Gastrocnemius medialis (tissue), 4 donors: ENCODE measurements around the gene NPEPL1.
"Not testable (repeated sequence)": the region's sequence is repeated elsewhere in the genome, so short reads cannot be mapped to it uniquely, and the experiment has no call there.

Source experiments
- CTCF ChIP-seq, 5 experiments: fragments of 450-650 bp in 3 of 5; fragments of 200-600 bp in 2 of 5; sonication (generic) in 2 of 5; IDR thresholded peaks in 4 of 5; conservative IDR thresholded peaks in 1 of 5; 1 replicate in 4 of 5; 2 replicates in 1 of 5; pipeline ENCODE4 v1.5.1; 2016 to 2019; ENCODE audit warnings: antibody characterized with exemption in 5 of 5, mild to moderate bottlenecking in 3 of 5, moderate library complexity in 3 of 5
- POLR2A ChIP-seq, 2 donors: fragments of 450-650 bp; IDR thresholded peaks; one replicate each; pipeline ENCODE4 v1.6.1; 2017; ENCODE audit warnings: antibody characterized with exemption in 2 of 2, mild to moderate bottlenecking in 2 of 2, moderate library complexity in 2 of 2

- TF ChIP-seq CTCF (IDR thresholded peaks at IDR 0.05 in 4 of 5, conservative IDR thresholded peaks at IDR 0.05 in 1 of 5); POLR2A (IDR thresholded peaks at IDR 0.05): not testable (repeated sequence)
These were observed 65.0 kb downstream of the NPEPL1 start for GRCh38 chr20:58757647-58758046.
